Measurements from ENCODE around the gene DCLK2.
A peak's percentile ranks its signal among the peaks of the same experiment; 100 is the strongest.

Gene DCLK2

DNA sequence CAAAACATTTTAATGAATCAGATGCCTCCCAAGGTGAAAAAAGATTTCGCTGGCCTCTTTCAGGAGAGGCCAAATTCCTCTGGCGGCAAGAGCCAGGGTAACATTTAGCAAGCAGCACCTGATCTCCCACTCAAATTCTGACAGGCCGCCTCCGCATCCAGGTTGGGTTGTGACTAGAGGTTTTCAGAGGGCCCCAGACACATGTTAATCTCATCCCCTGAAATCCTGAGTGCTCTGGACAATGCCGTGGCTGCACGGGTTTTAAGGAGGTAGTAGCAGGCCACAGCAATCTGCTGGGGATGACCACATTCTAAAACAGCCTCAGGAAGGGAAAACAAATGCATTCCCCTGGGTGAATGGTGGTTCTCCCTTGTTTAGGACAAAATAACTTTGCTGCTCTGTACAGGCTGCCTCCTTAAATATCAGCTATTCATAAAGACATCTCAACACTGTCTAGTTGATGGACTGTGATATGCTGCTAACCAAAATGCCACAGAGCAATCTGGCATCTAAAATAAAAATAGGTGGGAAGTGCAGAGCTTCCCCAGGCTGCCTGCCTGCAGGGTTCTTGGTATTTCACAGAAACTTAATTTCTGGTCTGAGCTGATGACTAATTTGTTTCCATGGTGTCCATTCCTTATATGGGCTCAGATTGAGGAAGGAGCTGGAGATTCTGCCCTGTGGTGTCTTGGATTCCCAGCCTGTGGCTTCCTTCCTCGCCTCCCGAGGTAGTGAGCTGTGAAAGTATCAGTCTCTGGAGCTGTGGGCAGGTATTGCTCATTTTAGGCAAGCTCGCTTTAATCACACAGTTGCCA, 202.0 kb downstream of the DCLK2 start:
- peaks cover 11% of the 10 kb centered on the region for H3K4me1 Mint-ChIP-seq
- TF ChIP-seq, protein P1, sequence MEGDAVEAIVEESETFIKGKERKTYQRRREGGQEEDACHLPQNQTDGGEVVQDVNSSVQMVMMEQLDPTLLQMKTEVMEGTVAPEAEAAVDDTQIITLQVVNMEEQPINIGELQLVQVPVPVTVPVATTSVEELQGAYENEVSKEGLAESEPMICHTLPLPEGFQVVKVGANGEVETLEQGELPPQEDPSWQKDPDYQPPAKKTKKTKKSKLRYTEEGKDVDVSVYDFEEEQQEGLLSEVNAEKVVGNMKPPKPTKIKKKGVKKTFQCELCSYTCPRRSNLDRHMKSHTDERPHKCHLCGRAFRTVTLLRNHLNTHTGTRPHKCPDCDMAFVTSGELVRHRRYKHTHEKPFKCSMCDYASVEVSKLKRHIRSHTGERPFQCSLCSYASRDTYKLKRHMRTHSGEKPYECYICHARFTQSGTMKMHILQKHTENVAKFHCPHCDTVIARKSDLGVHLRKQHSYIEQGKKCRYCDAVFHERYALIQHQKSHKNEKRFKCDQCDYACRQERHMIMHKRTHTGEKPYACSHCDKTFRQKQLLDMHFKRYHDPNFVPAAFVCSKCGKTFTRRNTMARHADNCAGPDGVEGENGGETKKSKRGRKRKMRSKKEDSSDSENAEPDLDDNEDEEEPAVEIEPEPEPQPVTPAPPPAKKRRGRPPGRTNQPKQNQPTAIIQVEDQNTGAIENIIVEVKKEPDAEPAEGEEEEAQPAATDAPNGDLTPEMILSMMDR (IDR thresholded peaks at IDR 0.05; ENCODE audit: unreplicated experiment in 3 of 3) = no peak
- no peak overlapping the region for H3K4me3 Mint-ChIP-seq
- H3K36me3 Mint-ChIP-seq (ENCODE audit: low read depth) = peaks cover 61% of the 10 kb centered on the region
- peak overlapping the region in 2 of 3 experiments; percentile 28 for H3K27ac Mint-ChIP-seq
- H3K27me3 Mint-ChIP-seq (ENCODE audit: low read depth) = no peaks in the 10 kb centered on the region
- H3K9me3 Mint-ChIP-seq = peaks cover 18% of the 10 kb centered on the region

- Mint-ChIP-seq H3K27ac (peak overlapping the region in 2 of 3 experiments; percentile 28), H3K27me3 (ENCODE audit: low read depth) (no peaks in the 10 kb centered on the region), H3K9me3 (peaks cover 14% of the 10 kb centered on the region), H3K36me3 (ENCODE audit: low read depth) (peaks cover 58% of the 10 kb centered on the region), H3K4me1 (peaks cover 11% of the 10 kb centered on the region), H3K4me3 (no peak overlapping the region)
- TF ChIP-seq, protein P1 (IDR thresholded peaks at IDR 0.05; ENCODE audit: unreplicated experiment in 3 of 3) = no peak
Measured at GRCh38 chr4:150280975-150281374, 202.7 kb downstream of the DCLK2 start.

- Mint-ChIP-seq H3K36me3 (ENCODE audit: low read depth) (peaks cover 34% of the 10 kb centered on the region), H3K27me3 (ENCODE audit: low read depth) (no peaks in the 10 kb centered on the region), H3K27ac (no peak overlapping the region), H3K4me3 (no peak overlapping the region), H3K4me1 (peaks cover 17% of the 10 kb centered on the region), H3K9me3 (peaks cover 3% of the 10 kb centered on the region)
- TF ChIP-seq, protein P1 (IDR thresholded peaks at IDR 0.05; ENCODE audit: unreplicated experiment in 3 of 3) = no peak
Measured at GRCh38 chr4:150283689-150284088, 205.4 kb downstream of the DCLK2 start.

DNA sequence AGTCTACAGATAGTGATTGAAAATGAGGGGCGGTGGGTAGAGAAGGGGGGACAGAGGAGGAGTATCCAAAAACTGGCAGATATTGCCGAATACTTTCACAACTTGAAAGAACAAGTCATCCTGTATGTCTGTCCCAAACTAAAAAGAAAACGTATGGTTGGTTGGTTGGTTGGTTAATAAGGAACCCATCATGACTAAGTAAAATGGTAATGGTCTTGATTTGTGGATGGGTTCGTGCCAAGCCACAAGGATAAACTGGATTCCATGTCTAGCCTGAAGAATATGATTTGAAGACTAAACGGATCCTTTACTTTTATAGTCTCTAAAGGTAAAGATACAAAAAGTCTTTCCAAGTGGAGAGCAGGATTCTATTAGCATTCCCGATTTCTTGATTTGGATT, 208.4 kb downstream of the DCLK2 start:
- Mint-ChIP-seq H3K4me1 (peaks cover 16% of the 10 kb centered on the region), H3K4me3 (no peak overlapping the region), H3K27me3 (ENCODE audit: low read depth) (no peaks in the 10 kb centered on the region), H3K27ac (no peak overlapping the region), H3K9me3 (no peaks in the 10 kb centered on the region), H3K36me3 (ENCODE audit: low read depth) (peaks cover 20% of the 10 kb centered on the region)
- TF ChIP-seq, protein P1 (IDR thresholded peaks at IDR 0.05; ENCODE audit: unreplicated experiment in 3 of 3) = no peak

- Mint-ChIP-seq H3K4me3 (no peak overlapping the region), H3K36me3 (ENCODE audit: low read depth) (peaks cover 13% of the 10 kb centered on the region), H3K27ac (no peak overlapping the region), H3K9me3 (peaks cover 4% of the 10 kb centered on the region), H3K27me3 (ENCODE audit: low read depth) (no peaks in the 10 kb centered on the region), H3K4me1 (peaks cover 16% of the 10 kb centered on the region)
- TF ChIP-seq, protein P1 (IDR thresholded peaks at IDR 0.05; ENCODE audit: unreplicated experiment in 3 of 3) = no peak
Measured at GRCh38 chr4:150289198-150289597, 211.0 kb downstream of the DCLK2 start.

- H3K4me3 Mint-ChIP-seq = no peak overlapping the region
- TF ChIP-seq, protein P1 (IDR thresholded peaks at IDR 0.05; ENCODE audit: unreplicated experiment in 3 of 3) = no peak
- H3K36me3 Mint-ChIP-seq (ENCODE audit: low read depth) = peaks cover 13% of the 10 kb centered on the region
- peaks cover 4% of the 10 kb centered on the region for H3K9me3 Mint-ChIP-seq
- H3K27me3 Mint-ChIP-seq (ENCODE audit: low read depth) = no peaks in the 10 kb centered on the region
- H3K4me1 Mint-ChIP-seq = peaks cover 16% of the 10 kb centered on the region
- peak overlapping the region in 1 of 3 experiments; percentile 39 for H3K27ac Mint-ChIP-seq
Measured at GRCh38 chr4:150289881-150290280, 211.6 kb downstream of the DCLK2 start.
